HG03139 (cell line): Measurements from ENCODE around the gene IGF2R.
"Not testable (repeated sequence)": the region's sequence is repeated elsewhere in the genome, so short reads cannot be mapped to it uniquely, and the experiment has no call there.

Experiments used
- ATAC-seq: cut with Tn5 transposase; IDR thresholded peaks from one replicate; pipeline ENCODE4 v1.9.1; 2021; ENCODE audit not compliant: unreplicated experiment

The IGF2R gene

GRCh38 chr6:160133441-160134336 lies 164.8 kb downstream of the IGF2R start:
- no peak for ATAC-seq

GRCh38 chr6:160134337-160134751 lies 165.5 kb downstream of the IGF2R start:
- ATAC-seq = not testable (repeated sequence)

- ATAC-seq = no peak
Measured at GRCh38 chr6:160134779-160135547, 166.1 kb downstream of the IGF2R start.

GRCh38 chr6:160135907-160136655 lies 167.2 kb downstream of the IGF2R start:
- ATAC-seq = no peak

- no peak for ATAC-seq
Measured at GRCh38 chr6:160137130-160137988, 168.5 kb downstream of the IGF2R start.

- peak; percentile 68 for ATAC-seq
Measured at GRCh38 chr6:160137989-160138835, 169.3 kb downstream of the IGF2R start.

GRCh38 chr6:160138839-160139419 lies 170.0 kb downstream of the IGF2R start:
- ATAC-seq = no peak

GRCh38 chr6:160139420-160139851 lies 170.6 kb downstream of the IGF2R start:
- no peak for ATAC-seq

- ATAC-seq = not testable (repeated sequence)
Measured at GRCh38 chr6:160140493-160140892, 171.6 kb downstream of the IGF2R start.

GRCh38 chr6:160141001-160141726 lies 172.3 kb downstream of the IGF2R start:
- no peak for ATAC-seq

GRCh38 chr6:160142115-160142715 lies 173.3 kb downstream of the IGF2R start:
- ATAC-seq = no peak

- ATAC-seq = no peak
Measured at GRCh38 chr6:160146454-160147145, 177.7 kb downstream of the IGF2R start.

GRCh38 chr6:160147146-160147536 lies 178.3 kb downstream of the IGF2R start:
- no peak for ATAC-seq

GRCh38 chr6:160154471-160154870 lies 185.6 kb downstream of the IGF2R start:
- ATAC-seq = no peak

- ATAC-seq = no peak
Measured at GRCh38 chr6:160156842-160157241, 188.0 kb downstream of the IGF2R start.

- no peak for ATAC-seq
Measured at GRCh38 chr6:160160450-160160849, 191.6 kb downstream of the IGF2R start.
